ENCODE results near the gene ACTR2.

Gene ACTR2

GRCh38 chr2:65265671-65266045, 38.0 kb downstream of the ACTR2 start:
- in situ Hi-C loops (cut with HindIII; ENCODE audit: low pct_ligation_motif_present, low sequenced_read_pairs): loop anchor here (25.0 kb wide), 1 partner anchor 272 kb away; no protein-coding TSS in a partner anchor
- Histone ChIP-seq H3K36me3 (replicated peaks) (peaks cover 28% of the 10 kb centered on the region), H3K4me3 (ENCODE audit: low read depth, low read length) (no peak overlapping the region), H3K27me3 (replicated peaks) (no peaks in the 10 kb centered on the region), H3K27ac (no peak overlapping the region)
- no peak for DNase-seq
- no peak for TF ChIP-seq CTCF (IDR thresholded peaks at IDR 0.05; ENCODE audit: low read depth, low read length, missing control alignments)

- Histone ChIP-seq H3K27ac (no peak overlapping the region), H3K36me3 (replicated peaks) (peaks cover 36% of the 10 kb centered on the region), H3K27me3 (replicated peaks) (no peaks in the 10 kb centered on the region), H3K4me3 (ENCODE audit: low read depth, low read length) (no peak overlapping the region)
- DNase-seq: no peak
- TF ChIP-seq CTCF (IDR thresholded peaks at IDR 0.05; ENCODE audit: low read depth, low read length, missing control alignments): no peak
- in situ Hi-C loops (cut with HindIII; ENCODE audit: low pct_ligation_motif_present, low sequenced_read_pairs): loop anchor here (25.0 kb wide), 1 partner anchor 270 kb away; no protein-coding TSS in a partner anchor
Observed at GRCh38 chr2:65267008-65267407, 39.4 kb downstream of the ACTR2 start.

- Histone ChIP-seq H3K36me3 (replicated peaks) (peaks cover 50% of the 10 kb centered on the region), H3K27ac (no peak overlapping the region), H3K4me3 (ENCODE audit: low read depth, low read length) (no peak overlapping the region), H3K27me3 (replicated peaks) (no peaks in the 10 kb centered on the region)
- no peak for DNase-seq
- no peak for TF ChIP-seq CTCF (IDR thresholded peaks at IDR 0.05; ENCODE audit: low read depth, low read length, missing control alignments)
- in situ Hi-C loops (cut with HindIII; ENCODE audit: low pct_ligation_motif_present, low sequenced_read_pairs): loop anchor here (25.0 kb wide), 1 partner anchor 268 kb away; no protein-coding TSS in a partner anchor
Observed at GRCh38 chr2:65268957-65269356, 41.3 kb downstream of the ACTR2 start.

GRCh38 chr2:65273344-65273743, 45.7 kb downstream of the ACTR2 start:
- no peaks in the 10 kb centered on the region for H3K27me3 ChIP-seq (replicated peaks)
- no peak for TF ChIP-seq CTCF (IDR thresholded peaks at IDR 0.05; ENCODE audit: low read depth, low read length, missing control alignments)
- no peak overlapping the region for H3K27ac ChIP-seq
- H3K36me3 ChIP-seq (replicated peaks): peaks cover 32% of the 10 kb centered on the region
- in situ Hi-C loops (cut with HindIII; ENCODE audit: low pct_ligation_motif_present, low sequenced_read_pairs): loop anchor here (25.0 kb wide), 1 partner anchor 264 kb away; no protein-coding TSS in a partner anchor
- no peak overlapping the region for H3K4me3 ChIP-seq (ENCODE audit: low read depth, low read length)
- DNase-seq: no peak

- no peak for TF ChIP-seq CTCF (IDR thresholded peaks at IDR 0.05; ENCODE audit: low read depth, low read length, missing control alignments)
- no peak for DNase-seq
- H3K27me3 ChIP-seq (replicated peaks): no peaks in the 10 kb centered on the region
- H3K4me3 ChIP-seq (ENCODE audit: low read depth, low read length): no peak overlapping the region
- H3K36me3 ChIP-seq (replicated peaks): peaks cover 30% of the 10 kb centered on the region
- in situ Hi-C loops (cut with HindIII; ENCODE audit: low pct_ligation_motif_present, low sequenced_read_pairs): no loop called here
- no peak overlapping the region for H3K27ac ChIP-seq
Observed at GRCh38 chr2:65275141-65275915, 47.7 kb downstream of the ACTR2 start.
